Skeletal muscle satellite cell (primary cell): ENCODE results near the gene OR2K2. TPM values are rescaled to one million over a fixed set of nuclear protein-coding genes. Genes with fewer than 3 reads are reported as not detected.

Source experiments
- H3K27me3 ChIP-seq: 2 replicates; pipeline ENCODE4 v1.7.0; 2013; ENCODE audit warnings: low read length; ENCODE audit not compliant: control insufficient read depth, insufficient read depth
- H3K36me3 ChIP-seq: 2 replicates; pipeline ENCODE4 v1.7.0; 2013; ENCODE audit warnings: mild to moderate bottlenecking, control low read depth, low read length; ENCODE audit not compliant: insufficient read depth
- H3K4me1 ChIP-seq: 2 replicates; pipeline ENCODE4 v1.7.0; 2013; ENCODE audit warnings: low read length; ENCODE audit not compliant: control insufficient read depth, insufficient read depth
- H3K4me2 ChIP-seq: 2 replicates; pipeline ENCODE4 v1.7.0; 2013; ENCODE audit warnings: mild to moderate bottlenecking, low read length
- H3K4me3 ChIP-seq: 2 replicates; pipeline ENCODE4 v1.7.0; 2013; ENCODE audit warnings: low read length
- H3K9ac ChIP-seq: 2 replicates; pipeline ENCODE4 v1.7.0; 2013; ENCODE audit warnings: mild to moderate bottlenecking, low read depth, low read length, moderate library complexity
- H3K9me3 ChIP-seq: replicated peaks from 2 replicates; pipeline ENCODE4 v1.7.0; 2013; ENCODE audit warnings: mild to moderate bottlenecking, control low read depth, low read length
- total RNA-seq: library from RNA; depleted of rRNA; stranded (reverse); fragments of >200 nt; gene quantifications from 2 replicates; pipeline ENCODE4 v1.2.3, GENCODE V29; 2012; rRNA removed

OR2K2 gene, protein sequence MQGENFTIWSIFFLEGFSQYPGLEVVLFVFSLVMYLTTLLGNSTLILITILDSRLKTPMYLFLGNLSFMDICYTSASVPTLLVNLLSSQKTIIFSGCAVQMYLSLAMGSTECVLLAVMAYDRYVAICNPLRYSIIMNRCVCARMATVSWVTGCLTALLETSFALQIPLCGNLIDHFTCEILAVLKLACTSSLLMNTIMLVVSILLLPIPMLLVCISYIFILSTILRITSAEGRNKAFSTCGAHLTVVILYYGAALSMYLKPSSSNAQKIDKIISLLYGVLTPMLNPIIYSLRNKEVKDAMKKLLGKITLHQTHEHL
- not detected in 2 replicates for total RNA-seq

DNA sequence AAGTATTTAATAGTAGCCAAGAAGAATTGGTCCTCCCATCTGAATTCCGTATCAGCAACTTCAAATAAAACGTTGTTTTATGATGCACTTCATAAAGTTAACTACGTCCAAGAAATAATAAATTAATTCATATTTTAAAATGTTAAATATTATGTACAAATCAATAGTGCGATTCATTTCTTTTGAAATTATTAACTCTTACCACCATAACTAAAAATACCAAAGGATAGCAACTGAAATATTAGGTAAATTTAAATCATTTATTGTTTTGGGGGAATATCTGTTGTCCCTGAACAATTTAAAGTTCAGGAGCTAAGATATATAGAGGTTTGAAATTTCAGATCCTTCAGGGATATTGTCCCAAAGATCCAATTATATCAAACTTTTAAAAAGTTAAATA lies at the start of gene OR2K2:
OR2K2 (minus strand) TSS at position 101 of the 400 bp plus-strand sequence. CDS start 1,791 bp downstream, outside the sequence.
- Histone ChIP-seq H3K27me3 (no peaks in the 10 kb centered on the region), H3K9ac (no peak within 1 kb of the TSS), H3K4me1 (no peaks in the 10 kb centered on the region), H3K4me2 (no peak within 1 kb of the TSS), H3K9me3 (no peaks in the 10 kb centered on the region), H3K36me3 (no peaks in the 10 kb centered on the region), H3K4me3 (no peak within 1 kb of the TSS)

DNA sequence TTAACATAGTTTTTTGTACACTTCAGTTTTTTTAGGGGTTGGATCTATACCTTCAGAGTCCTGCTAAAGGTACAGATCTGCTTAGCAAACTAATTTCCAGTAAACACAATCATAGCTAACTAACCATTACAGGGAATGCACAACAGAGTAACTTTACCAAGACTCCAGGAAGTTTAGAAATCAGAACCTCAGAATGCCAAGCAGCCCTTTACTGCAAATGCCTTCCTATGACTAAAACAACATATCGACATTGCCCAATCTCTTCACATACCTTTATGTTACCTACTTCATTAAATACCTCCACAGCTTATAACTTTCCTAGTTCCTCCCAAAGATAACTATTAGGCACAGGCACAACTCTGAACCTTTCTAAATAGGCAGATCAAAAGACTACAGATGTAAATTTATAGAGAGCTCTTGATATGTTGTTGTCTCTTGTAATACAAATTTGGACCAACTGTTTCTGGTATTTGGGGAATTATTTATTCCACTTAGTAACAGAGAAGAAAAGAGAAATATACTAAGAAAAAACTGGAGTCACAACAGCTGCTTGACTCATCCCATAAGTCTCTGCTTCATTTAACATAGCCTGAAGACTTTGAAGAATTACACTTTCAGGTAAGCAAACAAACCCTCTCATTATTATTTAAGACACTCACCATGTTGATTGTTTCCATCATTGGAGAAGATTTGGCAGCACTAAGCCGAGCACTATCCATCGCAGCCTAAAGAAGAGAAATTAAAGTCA lies 46.0 kb upstream of the OR2K2 start:
- H3K9me3 ChIP-seq, result no peaks in the 10 kb centered on the region
- H3K4me3 ChIP-seq, result no peak overlapping the region
- peak overlapping the region; percentile 20 for H3K4me2 ChIP-seq
- no peaks in the 10 kb centered on the region for H3K27me3 ChIP-seq
- H3K9ac ChIP-seq, result peak overlapping the region; percentile 0
- peaks cover 22% of the 10 kb centered on the region for H3K4me1 ChIP-seq
- H3K36me3 ChIP-seq, result peaks cover 67% of the 10 kb centered on the region

DNA sequence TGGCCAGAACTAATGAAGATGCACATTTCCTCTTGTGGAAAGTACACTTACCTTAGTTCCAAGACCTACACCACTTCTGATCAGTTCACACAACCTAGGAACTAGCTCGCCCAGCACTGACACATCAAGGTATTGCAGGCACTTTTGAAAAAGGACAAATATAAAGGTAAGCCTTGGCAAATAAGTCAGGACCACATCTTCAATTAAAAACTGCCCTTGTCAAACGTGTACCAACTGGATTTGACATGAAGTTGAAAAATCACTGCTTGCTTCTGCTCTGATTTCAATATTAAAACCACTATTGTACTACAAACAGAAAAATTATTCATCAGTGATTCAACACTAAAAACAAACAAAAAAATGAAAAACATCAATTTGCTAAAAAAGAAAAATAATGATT lies 45.0 kb upstream of the OR2K2 start:
- H3K27me3 ChIP-seq, result no peaks in the 10 kb centered on the region
- H3K4me1 ChIP-seq, result peaks cover 22% of the 10 kb centered on the region
- H3K9ac ChIP-seq, result peak overlapping the region; percentile 0
- H3K4me2 ChIP-seq, result peak overlapping the region; percentile 34
- H3K9me3 ChIP-seq, result no peaks in the 10 kb centered on the region
- no peak overlapping the region for H3K4me3 ChIP-seq
- peaks cover 67% of the 10 kb centered on the region for H3K36me3 ChIP-seq

DNA sequence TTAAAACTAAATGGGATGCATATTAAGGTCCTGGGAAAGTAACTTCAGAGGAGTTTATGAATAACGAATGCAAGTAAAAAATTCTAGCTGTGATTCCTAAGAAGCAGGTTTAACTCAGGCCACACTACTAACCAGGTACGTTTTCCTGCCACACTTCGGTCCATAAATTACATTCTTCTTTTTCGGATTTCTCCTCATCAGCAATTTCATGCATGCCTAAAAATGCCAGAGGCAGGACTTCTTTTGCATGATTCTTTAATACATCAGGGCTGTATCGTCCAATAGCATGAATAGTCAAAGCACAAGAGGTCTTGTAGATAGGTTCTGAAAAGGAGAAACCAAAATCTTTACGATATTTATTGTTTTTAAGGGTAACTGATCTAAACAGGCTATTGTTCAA lies 42.3 kb upstream of the OR2K2 start:
- H3K4me2 ChIP-seq, result no peak overlapping the region
- H3K36me3 ChIP-seq, result peaks cover 71% of the 10 kb centered on the region
- H3K9me3 ChIP-seq, result no peaks in the 10 kb centered on the region
- peaks cover 22% of the 10 kb centered on the region for H3K4me1 ChIP-seq
- no peak overlapping the region for H3K9ac ChIP-seq
- no peak overlapping the region for H3K4me3 ChIP-seq
- no peaks in the 10 kb centered on the region for H3K27me3 ChIP-seq

DNA sequence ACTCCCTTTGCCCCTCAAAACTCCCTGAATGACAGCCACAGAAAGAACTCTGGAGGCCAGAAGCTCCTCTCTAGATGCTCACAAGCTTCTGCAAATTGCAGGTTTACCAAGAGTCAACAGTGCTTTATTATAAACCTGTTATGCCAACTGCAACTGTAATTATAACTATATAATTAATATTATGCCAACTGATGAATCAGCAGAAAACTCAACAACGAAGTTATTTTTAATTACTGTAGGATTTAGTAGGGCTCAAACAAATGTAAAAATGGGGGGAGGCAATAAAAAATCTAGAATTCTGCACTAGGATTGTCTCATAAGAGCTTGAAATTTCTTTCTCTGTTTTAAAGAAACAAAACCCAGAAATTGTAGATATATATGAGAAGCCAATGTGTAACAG lies 37.0 kb upstream of the OR2K2 start:
- H3K36me3 ChIP-seq, result peaks cover 85% of the 10 kb centered on the region

DNA sequence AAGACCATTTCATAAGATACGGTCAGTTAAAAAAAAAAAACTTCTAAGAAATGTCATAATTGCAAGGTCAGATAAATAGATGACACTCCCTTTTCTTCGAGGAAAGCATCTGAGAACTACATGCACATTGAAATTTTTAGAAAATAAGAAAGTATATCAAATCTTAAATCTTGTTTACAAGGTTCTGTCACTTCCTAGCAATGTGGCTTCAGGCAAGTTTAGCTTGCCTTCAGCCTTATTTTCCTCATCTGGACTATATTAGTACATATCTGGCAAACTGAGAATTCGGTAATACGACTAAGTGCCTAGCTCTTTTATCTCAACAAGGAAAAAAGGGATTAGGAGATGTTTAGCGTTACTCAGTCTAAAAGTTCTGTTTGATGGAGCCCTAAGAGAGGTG lies 32.5 kb upstream of the OR2K2 start:
- Histone ChIP-seq H3K36me3 (peaks cover 55% of the 10 kb centered on the region), H3K4me2 (no peak overlapping the region), H3K9ac (no peak overlapping the region), H3K4me3 (no peak overlapping the region), H3K9me3 (no peaks in the 10 kb centered on the region), H3K4me1 (peaks cover under 1% of the 10 kb centered on the region), H3K27me3 (no peaks in the 10 kb centered on the region)

More for the DNA sequence above, 37.0 kb upstream of the OR2K2 start:
- Histone ChIP-seq H3K9me3 (no peaks in the 10 kb centered on the region), H3K4me3 (no peak overlapping the region), H3K4me2 (no peak overlapping the region), H3K4me1 (no peaks in the 10 kb centered on the region), H3K27me3 (no peaks in the 10 kb centered on the region), H3K9ac (no peak overlapping the region)

DNA sequence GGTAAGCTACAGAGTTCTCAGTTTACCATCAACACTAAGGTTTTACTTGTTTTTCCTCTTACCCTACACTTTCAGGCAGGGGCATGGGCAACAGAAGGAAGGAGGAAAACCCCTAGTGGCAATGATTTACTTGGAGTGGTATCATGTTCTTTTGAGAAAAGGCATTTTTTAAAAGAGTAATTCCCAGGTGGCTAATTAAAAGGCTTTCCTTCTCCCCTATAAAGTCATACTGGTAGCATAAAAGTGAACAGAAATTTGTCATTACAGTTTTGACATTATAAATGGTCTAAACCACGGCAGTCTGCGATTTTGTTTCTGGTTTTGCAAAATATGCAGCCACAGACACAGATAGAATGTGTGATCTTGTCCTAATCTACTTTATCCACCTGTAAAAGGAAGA lies 30.9 kb upstream of the OR2K2 start:
- no peaks in the 10 kb centered on the region for H3K27me3 ChIP-seq
- peaks cover 15% of the 10 kb centered on the region for H3K4me1 ChIP-seq
- H3K9me3 ChIP-seq, result no peaks in the 10 kb centered on the region
- H3K4me3 ChIP-seq, result no peak overlapping the region
- H3K36me3 ChIP-seq, result peaks cover 44% of the 10 kb centered on the region
- no peak overlapping the region for H3K4me2 ChIP-seq
- no peak overlapping the region for H3K9ac ChIP-seq

DNA sequence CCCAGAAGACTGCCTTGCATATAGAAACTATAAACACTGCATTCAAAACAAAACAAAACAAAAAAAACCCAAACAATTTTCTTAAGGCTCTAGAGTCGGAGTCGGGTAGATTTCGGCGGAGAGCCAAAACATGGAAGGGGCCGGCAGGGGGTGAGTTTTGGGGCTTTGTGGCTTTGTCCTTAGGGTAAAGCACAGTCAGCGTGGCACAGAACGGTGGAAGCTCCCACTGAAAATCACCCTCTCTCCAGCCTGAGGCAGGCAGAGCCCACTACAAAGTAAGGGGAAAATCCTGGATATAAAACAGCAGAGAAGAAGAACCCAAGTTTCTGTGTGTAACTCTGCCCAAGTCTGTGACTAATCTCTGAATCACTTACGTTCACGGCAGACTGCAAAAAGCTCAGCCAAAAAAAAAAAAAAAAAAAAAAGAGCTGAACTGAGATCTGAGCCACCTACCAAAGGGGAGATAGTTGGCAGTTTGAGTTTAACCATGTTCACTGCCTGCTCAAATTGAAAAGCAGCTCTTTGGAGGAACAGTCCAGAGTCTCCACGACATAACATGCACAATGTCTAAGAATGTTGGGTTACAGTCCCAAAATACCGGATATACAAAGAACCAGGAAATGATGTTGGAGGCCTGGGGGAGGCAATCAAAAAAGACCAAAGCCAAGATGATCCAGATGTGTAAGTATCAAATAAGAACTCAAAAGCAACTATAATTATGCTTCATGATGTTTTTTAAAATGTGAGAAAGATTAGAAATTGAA lies 26.6 kb upstream of the OR2K2 start:
- H3K9me3 ChIP-seq, result no peaks in the 10 kb centered on the region
- peaks cover 16% of the 10 kb centered on the region for H3K4me1 ChIP-seq
- no peaks in the 10 kb centered on the region for H3K27me3 ChIP-seq
- peaks cover 11% of the 10 kb centered on the region for H3K36me3 ChIP-seq
- peak overlapping the region; percentile 84 for H3K4me2 ChIP-seq
- H3K9ac ChIP-seq, result peak overlapping the region; percentile 73
- H3K4me3 ChIP-seq, result peak overlapping the region; percentile 62

DNA sequence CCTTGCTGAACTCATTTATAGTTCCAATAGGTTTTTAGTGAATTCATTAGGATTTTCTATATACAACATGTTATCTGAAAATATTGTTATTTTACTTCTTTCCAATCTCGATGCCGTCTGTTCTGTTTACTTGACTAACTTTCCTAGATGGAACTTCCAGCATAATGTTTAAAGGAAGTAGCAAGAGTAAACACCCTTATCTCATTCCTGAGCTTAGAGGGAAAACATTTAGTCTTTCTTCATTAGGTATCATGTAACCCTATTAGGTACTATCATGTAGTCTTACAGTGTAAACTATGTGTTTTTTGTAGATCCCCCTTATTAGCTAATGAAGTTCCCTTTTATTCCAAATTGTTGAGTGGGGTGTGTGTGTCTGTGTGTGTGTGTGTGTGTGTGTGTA lies 22.5 kb upstream of the OR2K2 start:
- Histone ChIP-seq H3K4me3 (no peak overlapping the region), H3K4me2 (no peak overlapping the region)

DNA sequence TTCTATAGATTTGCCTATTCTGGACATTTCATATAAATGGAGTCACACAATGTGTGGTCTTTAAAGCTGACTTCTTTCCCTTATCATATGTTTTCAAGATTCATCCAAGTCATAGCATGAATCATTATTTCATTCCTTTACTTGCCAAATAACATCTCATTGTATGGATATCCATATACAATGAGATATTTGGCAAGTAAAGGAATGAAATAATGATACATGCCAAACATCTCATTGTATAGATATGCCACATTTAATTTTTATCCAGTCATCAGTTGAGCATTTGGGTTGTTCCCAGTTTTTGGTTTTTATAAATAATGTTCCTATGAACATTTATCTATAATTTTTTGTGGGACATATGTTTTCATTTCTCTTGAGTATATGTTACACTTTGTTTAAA lies 20.5 kb upstream of the OR2K2 start:
- peaks cover 22% of the 10 kb centered on the region for H3K4me1 ChIP-seq
- no peaks in the 10 kb centered on the region for H3K36me3 ChIP-seq
- no peaks in the 10 kb centered on the region for H3K9me3 ChIP-seq
- no peak overlapping the region for H3K4me2 ChIP-seq
- no peak overlapping the region for H3K4me3 ChIP-seq
- H3K27me3 ChIP-seq, result no peaks in the 10 kb centered on the region
- H3K9ac ChIP-seq, result no peak overlapping the region

More for the DNA sequence above, 22.5 kb upstream of the OR2K2 start:
- no peaks in the 10 kb centered on the region for H3K36me3 ChIP-seq
- no peaks in the 10 kb centered on the region for H3K27me3 ChIP-seq
- H3K9ac ChIP-seq, result no peak overlapping the region
- peaks cover 38% of the 10 kb centered on the region for H3K4me1 ChIP-seq
- no peaks in the 10 kb centered on the region for H3K9me3 ChIP-seq

DNA sequence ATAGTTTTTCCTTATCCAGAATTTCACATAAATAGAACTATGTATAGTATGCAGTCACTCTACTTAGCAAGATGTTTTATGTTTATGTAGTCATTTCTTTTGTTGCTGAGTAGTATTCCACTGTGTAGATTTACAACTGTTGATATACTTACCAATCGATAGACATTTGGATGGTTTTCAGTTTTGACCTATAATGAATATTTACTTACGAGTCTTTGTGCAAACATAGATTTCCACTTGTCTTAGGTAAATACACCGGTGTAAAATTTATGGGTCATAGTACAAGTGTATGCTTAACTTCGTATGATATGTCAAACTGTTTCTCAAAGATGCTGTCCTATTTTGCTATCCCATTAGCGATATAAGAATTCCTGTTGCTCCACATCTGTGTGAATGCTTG lies 19.7 kb upstream of the OR2K2 start:
- Histone ChIP-seq H3K9ac (no peak overlapping the region), H3K4me3 (no peak overlapping the region), H3K27me3 (no peaks in the 10 kb centered on the region), H3K9me3 (no peaks in the 10 kb centered on the region), H3K4me1 (peaks cover 22% of the 10 kb centered on the region), H3K36me3 (no peaks in the 10 kb centered on the region), H3K4me2 (no peak overlapping the region)
